ENCODE results near the gene BCAP31.

BCAP31 gene

DNA sequence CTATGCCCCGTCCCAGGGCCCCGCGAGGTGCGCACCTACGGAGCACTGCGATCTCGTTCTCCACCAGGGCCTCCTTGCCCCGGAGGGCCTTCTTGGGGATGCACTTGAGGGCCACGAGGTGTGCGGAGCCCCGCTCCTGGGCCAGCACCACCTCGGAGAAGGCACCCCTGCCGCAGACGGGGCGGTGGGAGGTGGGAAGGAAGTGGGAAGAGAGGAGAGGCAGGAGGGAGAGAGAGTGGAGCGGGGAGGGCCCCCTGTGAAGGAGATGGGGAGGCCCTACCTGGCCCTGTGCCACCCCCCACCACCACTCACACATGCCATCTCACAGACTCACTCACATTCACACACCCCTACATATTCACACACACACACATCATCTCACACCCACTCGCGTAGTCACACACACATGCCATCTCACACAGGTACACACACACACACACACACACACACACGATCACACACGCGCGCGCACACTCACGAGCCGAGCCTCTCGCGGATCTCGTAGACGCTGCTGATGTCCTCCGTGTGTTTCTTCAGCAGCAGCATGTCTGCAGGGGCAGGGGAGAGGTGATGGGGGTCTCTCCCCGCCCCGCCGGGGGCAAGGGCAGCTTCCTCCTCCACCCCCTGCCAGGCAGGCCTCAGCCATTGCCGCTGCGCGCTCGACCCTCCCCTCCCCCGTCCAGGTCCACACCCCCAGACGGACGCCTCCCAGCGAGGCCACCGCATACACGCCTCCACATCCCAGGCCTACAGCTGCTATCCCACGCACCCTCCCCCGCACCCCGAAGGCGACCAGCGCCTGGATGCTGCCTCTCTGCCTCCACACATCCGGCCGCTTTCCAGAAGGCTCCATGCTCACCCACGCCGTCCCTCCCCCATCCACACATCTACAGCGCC is 51.4 kb downstream of the BCAP31 start:
- DNase-seq: no peak

DNA sequence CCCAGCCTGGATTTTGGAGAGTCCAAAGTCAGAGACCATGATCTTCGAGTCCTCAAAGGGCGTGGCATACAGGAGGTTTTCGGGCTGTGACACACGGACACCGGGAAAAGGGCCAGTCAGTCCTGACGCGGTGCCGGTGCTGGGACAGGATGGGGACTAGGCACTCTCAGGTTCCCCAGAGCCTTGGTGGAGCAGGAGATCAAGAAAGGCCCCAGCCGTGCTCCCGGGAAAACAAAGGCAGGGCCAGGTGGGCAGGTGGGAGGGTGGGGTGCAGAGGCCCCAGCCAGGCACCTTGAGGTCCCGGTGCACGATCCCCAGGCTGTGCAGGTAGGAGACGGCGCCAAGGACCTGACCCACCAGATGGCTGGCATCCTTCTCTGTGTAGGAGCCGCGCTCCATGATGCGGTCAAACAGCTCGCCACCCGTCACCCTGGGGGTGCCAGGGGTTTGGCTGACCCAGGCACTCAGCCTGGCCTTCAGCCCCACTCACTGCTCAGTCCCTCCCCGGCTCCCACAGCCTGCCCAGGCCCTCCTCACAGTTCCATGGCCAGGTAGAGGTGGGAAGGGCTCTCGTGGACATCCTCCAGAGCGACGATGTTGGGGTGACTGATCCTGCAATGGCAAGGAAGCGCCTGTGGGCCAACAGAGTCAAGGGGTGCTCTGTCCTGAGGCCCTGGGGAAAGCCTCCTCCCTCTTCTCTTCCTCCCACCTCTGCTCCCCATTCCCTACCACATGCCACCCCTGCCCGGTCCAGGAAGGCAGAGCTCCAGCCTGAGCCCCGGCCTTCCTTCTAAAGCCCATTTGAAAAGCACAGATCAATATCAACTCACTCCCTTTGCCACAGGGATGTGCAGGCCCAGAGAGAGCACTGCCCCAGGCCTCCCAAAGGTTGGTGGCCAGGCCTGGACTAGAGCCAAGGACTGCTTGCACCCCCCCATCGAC is 52.3 kb downstream of the BCAP31 start:
- DNase-seq: no peak

DNA sequence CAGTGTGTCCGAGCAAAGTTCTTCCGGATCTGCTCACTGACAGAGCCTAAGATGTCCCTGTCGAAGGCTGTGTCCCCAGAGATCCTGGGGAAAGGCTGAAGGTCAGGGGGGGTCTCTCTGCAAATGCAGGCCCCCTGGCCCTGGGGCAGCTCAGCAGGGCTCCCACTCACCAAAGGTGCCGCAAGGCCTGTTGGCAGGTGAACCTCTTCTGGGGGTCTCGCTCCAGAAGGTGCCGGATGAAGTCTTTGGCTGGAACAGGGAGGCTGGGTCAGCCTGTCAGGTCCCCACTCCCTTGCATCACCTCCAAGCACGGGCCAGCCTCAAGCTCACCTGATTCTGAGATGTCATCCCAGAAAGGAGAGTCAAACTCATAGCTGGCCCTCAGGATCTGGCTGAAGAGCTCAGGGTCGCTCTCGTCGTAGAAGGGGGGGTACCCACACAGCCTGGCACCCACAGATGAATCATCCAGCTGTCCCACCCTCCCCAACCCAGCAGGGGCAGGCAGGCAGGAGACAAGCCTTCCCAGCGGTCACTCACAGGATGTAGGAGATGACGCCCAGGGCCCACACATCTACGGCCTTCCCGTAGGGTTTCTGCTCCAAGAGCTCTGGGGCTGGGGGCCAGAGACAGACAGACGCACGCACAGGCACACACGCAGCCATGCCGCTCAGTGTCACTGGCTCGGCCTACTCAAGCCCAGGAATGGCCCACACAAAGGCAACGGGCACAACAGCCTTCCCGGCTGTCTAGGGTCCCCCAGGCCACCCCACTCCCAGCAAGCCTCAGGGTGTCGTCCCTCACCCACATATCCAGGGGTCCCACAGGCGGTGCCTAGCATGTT is 53.2 kb downstream of the BCAP31 start:
- no peak for DNase-seq

DNA sequence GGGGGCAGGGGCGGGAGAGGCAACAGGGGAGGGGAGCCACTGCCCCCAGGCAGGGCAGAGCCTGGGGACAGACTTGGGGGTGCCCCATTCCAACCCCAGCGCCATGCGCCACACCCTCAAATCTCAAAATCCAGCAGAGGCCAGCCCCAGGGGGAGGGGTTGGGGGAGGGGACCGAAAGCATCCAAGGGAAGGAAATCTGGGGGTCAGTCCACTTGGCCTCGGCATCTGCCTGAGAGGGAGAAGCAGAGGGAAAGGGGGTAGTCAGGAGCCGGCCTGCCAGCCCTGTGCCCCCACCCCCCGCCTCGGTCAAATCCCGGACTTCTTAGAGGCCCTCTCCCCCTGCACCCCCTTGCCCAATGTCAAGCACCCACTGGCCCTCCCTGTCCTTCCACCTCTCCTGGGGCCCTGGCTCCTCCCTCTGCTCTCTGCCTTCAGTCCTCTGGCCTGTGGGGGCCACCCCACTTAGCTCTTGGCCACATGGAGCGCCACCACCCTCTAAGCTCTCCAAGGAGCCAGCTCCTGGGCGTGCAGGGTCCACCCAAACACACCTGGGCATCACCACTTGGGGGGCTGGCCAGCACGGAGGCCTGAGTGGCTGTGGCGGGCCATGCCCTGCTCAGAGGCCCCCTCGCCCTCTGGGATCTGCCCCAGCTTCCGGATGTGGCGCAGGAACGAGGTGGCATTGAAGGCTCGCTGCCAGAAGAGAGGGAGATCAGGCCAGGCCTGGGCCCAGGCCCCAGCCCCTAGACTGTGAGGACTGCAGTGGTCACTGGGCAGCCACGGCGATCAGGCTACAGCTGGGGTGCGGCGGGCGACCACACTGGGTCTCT is 54.1 kb downstream of the BCAP31 start:
- DNase-seq: no peak

DNA sequence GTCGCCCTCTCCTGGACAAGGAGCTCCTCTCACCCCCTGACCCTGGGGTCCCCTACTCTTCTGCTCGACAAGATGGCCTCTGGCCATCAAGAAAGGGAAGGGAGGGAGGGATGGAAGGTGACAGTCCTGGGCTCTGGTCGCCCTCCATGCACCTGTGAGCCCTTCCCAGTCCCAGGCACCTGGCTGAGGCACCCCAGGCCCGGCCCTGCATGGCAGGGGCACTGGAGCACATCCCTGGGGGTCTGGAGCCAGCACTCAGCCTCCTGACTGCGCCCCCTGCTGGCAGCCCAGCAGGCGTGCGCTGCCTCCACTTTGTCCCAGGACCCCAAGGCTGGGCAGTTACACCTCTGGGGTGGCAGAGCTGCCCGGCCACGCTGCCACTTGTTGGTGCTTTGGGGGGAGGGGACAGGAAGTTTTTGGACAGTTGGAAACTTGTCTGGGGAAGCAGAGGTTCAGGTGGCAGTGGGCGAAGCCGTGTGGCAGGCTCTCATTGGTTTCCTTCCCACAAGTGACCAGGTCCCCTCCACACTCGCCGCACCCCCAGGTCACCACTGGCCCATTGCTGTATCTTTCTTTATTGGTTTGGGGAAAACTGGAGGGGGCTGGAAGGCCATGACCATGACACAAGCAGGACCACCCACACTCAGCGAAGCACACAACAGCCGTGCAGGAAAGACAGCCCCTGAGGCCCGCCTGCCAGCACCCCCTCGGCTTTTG is 54.9 kb downstream of the BCAP31 start:
- DNase-seq: peak; percentile 40

DNA sequence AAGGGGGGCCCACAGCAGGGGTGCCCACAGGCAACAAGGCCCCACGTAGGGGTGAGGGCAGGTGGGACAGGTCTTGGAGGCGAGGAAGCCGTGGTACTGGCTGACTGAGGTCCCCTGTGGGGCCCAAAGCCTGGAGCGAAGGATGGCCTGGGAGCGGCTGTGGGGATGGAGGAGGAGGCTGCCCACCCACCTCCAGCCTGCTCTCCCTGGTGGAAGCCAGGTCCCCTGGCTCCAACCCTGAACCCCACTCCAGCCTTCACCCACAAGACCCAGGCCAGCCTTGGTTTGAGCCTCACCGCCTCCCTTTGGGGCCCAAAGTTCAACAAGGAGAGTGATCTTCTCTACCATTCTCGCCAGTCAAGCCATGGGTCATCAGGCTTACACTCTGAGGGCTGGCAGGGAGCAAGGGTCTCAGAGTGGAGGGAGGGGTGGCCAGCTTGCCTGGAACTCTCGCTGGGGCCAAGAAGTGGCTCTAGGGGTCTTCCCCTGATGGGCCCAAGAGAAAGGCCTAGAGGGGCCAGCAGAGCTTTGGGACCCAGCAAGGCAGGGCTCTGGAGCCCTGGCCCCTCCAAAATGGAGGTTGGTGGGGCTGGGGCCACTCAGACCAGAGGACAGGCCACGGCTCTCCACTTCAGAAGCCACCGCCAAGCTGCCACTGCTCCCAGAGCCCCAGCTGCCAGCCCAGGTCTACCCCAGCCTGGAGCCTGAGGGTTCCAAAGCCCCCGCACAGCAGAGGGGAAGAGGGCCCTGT is 55.6 kb downstream of the BCAP31 start:
- DNase-seq: no peak

DNA sequence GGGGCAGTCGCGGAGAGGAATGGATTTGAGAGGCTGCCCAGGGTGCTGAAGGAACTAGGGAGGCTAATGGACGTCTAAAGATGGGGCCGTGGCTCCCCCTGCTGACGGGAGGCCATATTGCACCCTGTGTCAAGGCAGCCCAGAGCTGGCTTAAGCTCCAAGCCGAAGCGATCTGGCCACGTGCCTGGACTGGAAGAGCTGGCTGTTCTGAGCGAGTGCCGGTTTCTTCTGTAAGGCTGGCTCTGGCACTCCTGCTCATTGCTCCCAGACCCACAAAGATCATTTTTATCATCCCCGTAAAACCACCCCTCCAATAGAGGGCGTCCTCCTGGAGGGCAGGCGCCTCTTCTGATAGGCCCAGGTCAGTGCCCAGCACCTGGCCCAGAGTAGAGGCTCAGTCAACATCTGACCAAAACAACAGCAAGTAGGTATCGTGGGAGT is 56.2 kb downstream of the BCAP31 start:
- DNase-seq: peak; percentile 81

DNA sequence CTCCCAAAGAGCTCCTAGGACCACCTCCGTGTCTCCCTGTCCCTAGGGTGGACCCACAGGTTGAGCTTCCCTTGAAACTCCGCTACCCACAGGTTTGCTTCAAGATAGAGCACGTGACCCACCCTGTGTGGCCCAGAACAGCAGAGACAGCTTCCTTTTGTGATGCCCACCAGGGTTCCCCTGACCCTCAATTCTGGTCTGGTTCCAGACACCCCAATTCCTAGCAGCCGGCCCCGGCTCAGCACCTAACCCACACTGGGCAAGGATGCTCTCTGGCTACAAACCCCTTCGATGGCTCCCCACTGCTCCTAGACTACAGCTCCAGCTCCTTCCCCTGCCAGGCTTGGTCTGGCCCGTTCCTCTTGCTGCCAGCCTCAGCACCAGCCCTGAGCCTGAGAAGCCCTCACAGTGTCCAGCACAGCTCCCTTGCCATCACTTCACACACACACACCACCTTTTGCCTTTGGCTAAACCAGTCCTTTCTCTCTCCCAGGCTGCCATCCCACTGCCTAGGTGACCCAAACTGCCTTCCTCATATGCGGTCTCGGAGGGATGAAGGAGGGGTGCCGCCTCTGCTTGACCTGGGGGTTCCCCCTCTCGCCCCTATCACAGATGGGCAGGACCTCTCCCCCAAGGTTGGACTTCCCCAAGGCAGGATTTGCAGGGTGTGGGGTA is 56.8 kb downstream of the BCAP31 start:
- DNase-seq: no peak

DNA sequence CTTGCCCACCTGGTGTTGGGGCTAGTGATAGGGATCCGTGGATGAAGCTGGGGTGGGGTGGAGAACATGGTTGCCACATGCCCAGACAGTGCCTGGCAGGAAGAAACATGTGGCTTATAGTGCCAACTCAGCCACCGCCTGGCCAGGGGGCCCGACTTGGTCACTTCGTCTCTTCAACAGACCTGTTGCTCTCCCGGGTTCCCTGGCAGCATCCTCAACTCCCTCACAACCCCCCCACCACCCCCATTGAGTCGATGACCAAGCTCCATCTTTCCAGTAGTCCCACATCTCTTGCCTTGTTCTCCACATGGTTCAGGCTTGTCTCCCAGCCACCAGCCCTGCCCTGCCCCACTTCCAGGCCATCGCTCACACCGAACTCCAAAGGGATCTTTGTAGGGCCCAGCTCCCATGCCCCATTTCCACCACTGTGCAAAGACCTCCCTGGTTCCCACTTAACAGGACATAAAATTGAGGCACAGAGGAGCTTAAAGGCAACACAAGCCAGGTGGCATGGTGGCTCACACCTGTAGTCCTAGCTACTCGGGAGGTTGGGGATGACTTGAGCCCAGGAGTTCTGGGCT is 58.4 kb downstream of the BCAP31 start:
- no peak for DNase-seq

DNA sequence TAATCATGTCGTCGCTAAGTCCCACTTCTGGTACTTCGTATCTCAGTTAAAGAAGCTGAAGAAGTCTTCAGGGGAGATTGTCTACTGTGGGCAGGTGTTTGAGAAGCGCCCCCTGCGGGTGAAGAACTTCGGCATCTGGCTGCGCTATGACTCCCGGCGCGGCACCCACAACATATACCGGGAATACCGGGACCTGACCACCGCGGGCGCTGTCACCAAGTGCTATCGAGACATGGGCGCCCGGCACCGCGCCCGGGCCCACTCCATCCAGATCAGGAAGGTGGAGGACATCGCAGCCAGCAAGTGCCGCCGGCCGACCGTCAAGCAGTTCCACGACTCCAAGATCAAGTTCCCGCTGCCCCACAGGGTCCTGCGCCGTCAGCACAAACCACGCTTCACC is 61.9 kb downstream of the BCAP31 start:
- peak; percentile 66 for DNase-seq

DNA sequence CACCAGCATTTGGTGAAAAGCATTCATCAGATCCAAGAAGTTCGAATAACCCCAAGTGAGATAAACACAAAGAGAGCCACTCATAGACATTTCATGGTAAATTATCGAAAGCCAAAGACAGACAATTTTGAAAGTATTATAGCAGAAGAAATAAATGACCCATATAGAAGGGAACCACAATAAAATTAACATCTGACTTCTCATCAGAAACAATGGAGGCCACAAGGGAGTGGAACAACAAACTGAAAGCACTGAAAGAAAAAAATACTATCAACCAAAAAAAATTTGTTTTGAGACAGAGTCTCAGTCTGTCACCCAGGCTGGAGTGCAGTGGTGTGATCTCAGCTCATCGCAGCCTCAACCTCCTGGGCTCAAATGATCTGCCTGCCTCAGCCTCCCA is 64.9 kb downstream of the BCAP31 start:
- DNase-seq: no peak

DNA sequence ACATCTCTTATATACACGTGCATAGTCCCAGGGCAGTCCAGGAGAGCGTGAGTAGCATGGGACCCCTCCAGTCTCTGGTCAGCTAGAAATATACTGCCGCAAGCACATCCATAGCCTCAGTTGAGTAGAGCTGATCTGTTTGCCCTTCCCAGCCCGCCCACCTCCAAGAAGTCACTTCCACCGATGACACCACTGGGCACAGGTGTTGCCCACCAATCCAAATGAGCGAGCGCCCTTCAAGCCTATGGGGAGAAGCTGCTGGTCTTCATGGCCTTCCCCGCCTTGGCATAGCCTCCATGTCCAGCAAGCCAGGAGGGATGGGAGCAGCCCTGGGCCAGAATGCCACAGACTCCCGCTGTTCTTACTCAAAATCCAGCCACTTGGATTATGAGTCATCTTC is 67.0 kb downstream of the BCAP31 start:
- no peak for DNase-seq

DNA sequence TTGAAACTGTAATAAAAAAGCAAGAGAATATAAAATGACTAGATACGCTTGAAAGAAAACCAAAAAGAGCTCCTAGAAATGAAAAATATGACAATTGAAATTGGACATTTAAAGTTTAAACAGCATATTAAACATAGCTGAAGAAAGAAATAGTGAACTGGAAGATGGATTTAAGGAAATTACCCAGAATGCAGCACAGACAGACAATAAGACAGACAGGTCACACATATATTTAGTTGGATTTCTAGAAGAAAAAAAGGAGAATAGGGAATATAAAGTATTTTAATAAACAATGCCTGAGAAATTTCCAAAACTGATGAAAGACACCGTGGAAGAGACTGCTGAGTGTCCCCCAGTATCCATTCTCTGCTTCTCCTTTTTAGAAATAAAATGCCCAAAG is 70.6 kb downstream of the BCAP31 start:
- no peak for DNase-seq

DNA sequence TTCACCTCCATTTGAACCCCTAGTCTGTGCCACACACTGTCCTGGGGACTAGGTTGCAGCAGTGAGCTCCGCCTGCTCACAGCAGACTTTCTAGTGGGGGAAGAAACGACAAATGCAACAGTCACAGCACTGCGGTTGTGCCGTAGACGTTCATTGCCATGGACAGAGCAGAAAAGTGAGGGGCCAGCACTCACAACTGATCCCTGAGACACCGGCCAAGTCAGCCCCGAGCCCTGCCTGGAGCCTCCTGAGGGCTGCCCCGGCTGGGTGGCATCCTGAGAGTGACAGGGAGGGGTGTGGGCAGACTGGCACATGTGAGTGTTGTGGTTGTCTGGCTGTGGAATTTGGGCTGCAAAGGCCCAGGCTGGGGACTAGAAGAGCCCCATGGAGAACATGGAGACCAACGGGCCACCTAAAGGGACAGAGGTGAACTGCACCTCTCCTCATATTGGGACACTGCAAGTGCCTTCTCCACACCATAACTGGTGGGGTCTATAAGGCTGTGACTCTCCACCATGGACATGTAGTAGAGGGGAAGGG is 72.6 kb downstream of the BCAP31 start:
- no peak for DNase-seq

DNA sequence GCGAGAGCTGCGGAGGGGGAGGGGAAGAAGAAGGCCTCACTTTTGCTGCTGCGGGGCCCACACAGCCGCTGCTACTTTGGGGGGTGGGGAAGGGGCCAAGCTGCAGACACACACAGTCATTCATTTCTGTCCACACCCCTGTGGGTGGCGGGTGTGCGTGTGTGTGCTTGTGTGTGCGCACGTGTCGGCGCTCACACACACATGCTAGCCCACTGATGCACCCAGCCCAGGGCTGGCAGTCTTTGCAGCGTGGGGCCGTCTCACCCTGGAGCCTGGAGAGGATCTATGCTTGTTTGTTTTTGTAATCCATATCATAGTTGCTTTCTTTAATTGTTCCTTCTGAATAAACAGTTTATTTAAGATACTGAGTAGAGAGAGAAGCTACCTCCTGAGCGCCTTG is 73.2 kb downstream of the BCAP31 start:
- DNase-seq: no peak
